Middle frontal gyrus (tissue), 1 donor: ENCODE measurements around the gene CRY2.
A peak's percentile ranks its signal among the peaks of the same experiment; 100 is the strongest.

ENCODE experiments used
- DNase-seq: peaks from one replicate; pipeline ENCODE4 v3.0.0-alpha.2; 2015; ENCODE audit warnings: low spot score; ENCODE audit errors: extremely low spot score

CRY2 gene

DNA sequence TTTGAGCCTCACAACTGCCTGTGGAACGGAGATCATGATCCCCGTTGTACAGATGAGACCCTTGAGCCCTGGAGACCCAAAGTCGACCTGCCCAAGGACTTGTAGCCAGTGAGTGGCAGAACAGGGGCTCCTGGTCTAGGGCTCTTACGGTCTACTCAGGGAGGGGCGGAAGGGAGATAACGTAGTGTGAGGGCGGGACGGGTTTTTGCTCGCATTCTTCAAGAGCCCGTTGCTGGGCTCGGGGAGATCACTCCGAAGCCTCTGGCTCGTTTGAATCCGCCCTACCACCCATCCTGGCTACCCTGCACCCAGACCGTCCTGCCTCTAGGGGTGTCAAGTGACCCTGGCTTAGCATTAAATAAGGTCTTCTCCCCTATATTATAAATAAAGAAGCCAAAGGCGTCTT, 639 bp downstream of the CRY2 start:
- no peak for DNase-seq

DNA sequence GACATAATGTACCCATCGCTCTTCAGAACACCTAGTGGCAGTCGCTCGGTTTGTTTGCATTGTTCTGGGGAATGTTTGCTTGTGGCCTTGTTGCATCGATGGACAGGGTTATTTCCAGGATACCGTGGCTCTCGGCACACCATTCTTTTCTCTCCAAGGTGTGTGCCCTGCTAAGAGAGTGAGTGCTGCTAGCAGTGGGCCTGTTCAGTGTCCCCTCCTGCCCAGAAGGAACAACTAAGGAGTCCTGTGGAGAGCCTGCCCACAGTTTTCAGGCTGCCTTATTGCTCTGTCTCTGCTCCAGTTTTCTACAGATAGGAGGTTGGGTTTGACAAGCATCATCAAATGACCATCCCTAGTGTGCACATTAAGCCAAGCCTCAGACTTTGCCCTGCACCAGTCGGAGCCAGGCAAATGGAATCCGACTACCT, 1.4 kb downstream of the CRY2 start:
- DNase-seq, result no peak

DNA sequence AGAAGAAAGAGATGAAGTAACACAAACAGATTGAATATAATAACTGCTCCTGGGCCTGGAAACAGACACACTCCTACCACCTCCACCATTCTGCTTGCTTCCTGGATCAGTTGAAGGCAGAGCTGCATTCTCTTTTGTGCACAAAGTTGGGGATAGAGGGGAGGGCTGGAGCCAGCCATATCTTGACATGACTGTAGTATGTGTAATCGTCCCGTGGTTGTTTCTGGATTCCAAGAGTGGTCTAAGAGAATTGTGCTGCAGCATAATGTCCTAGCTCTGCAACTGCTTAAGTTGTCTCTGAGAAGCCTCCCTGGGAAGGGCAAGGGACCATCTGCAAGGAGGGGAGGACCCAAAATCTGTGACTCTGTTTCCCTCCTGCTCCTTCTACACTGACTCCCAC, 3.2 kb downstream of the CRY2 start:
- no peak for DNase-seq

DNA sequence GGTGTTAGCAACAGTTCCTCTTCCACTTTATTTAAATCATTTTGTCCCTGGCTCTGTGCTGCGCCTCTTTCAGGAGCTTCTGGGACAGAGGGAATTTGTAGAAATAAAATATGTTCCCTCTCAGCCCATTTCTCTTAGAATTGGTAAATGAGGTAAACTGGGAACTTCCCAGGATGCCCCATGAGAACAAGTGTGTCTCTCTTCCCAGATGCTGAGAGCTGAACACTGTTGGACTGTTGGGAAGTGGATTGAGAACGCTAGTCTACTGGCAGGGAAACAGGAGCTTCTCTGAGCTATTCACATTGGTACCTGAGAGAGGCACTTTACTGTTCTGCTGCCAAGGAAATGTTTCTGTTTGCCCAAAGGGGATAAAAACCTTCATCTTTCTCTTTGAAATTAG, 4.0 kb downstream of the CRY2 start:
- DNase-seq, result no peak

DNA sequence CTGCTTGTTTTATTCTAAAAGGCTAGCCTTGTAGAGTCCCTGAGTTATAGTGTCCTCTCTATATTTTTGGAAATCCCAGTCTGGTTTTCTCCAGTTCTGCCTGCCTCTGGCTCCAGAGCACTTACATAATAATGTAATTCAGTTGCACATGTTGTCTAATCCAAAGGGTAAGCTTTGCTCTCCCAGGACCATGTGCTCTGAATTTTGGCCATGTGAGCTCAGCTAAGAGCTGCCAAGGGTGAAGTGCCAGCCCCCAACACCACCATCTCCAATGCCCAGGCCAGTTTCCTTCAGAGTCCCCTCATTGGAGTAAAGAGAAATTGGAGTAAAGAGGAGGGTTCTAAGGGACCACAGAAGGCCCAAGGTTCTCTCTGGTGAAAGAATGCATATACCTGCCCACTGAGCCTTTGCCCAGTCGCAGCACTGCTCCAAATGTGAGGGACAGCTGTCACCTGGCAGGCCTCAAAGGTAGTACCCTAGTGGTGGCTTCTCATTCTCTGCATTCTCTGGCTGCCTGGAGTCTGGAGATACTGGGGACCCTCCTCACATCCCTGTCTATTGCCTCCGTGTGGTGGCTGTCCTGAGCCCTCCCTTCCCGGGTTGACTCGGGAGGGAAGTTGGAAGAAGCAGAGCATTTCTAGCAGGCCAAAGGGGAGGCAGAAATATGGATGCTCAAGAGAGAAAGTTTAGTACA, 4.9 kb downstream of the CRY2 start:
- no peak for DNase-seq

GRCh38 chr11:45852712-45853101, 5.4 kb downstream of the CRY2 start:
- DNase-seq, result no peak

GRCh38 chr11:45853332-45854219, 6.3 kb downstream of the CRY2 start:
- peak; percentile 53 for DNase-seq

DNA sequence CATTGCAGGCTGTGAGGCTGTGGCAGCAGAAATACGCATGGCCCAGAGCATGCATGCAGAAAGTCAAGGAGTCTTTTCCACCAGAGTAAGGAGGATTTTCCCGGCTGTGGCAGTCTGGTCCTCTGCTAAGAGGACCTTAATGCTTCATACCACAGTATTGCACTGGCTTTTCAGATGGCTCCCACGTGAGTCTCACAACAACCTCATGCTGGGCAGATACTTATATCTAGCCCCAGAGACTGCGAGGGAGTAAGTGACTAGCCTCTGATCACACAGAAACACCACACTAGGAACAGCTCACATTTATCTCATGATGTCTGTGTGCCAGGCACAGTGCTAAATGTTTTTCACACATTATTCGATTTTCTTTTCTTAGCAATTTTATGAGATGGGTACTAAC, 8.0 kb downstream of the CRY2 start:
- DNase-seq, result no peak

- no peak for DNase-seq
Measured at GRCh38 chr11:45856044-45856468, 8.8 kb downstream of the CRY2 start.

- no peak for DNase-seq
Measured at GRCh38 chr11:45857961-45858474, 10.7 kb downstream of the CRY2 start.

DNA sequence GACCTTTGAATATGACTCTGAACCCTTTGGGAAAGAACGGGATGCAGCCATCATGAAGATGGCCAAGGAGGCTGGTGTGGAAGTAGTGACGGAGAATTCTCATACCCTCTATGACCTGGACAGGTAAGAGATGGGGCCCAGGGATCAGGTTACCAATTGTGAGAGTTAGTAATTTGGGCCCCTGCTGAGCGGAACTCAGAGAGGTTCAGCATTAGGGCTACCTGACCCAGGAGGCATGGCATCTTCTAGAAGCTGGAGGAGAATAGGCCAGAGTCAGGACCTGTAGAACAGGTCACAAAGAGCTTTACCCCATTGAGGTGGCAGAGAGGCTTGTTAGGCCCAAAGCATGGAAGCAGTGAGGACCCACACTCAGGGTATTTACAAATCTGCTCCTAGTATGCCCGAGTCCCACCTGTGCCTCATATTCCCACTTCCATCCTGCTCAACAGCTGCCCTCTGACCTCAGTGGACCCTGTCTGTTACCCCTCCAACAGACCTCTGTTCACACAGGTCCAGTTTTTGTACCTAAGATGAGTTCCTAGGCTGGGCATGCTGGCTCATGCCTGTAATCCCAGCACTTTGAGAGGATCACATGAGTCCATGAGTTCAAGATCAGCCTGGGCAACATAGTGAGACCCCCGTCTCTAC, 11.6 kb downstream of the CRY2 start:
- no peak for DNase-seq

DNA sequence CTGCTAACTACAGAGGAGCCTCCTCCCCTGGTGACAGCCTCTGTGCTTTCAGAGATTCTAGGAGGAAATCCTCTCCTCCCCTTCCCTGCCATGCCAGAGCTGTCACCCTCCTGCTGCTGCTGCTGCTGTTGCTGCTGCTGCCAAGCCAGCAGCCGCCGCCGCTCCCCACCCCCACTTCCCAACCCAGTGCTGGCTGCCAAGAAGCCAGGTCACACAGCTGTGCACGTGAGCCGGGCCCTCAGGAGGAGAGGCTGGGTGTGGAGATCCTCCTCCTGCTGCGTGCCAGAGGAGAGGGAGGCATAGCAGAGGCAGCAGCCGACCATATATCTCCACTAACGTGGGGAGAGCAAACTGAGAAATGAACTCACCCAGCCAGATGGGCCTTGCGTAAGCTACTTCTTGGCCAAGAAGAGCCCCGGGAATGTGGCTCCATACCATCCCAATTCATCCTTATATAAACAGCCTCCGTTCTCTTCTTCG, 12.4 kb downstream of the CRY2 start:
- DNase-seq, result peak; percentile 77

DNA sequence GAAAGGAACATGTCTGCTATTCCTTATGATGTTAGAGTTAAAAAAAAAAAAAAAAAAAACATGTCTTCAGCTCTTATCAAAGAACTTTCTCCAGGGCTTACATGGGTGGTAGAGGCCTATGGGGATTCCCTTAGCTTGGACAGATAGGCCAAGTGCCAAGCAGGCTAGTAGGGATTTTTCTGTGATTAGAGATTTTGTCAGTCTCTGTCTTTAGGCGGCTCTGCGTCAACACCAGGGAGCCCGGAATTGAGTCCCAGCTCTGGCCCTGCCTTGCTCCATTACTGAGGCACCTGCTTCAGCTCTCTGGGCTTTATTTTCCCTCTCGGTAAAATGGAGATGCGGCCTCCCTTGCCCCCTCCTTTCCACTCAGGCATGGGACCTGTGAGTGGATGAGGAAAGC, 13.1 kb downstream of the CRY2 start:
- no peak for DNase-seq

DNA sequence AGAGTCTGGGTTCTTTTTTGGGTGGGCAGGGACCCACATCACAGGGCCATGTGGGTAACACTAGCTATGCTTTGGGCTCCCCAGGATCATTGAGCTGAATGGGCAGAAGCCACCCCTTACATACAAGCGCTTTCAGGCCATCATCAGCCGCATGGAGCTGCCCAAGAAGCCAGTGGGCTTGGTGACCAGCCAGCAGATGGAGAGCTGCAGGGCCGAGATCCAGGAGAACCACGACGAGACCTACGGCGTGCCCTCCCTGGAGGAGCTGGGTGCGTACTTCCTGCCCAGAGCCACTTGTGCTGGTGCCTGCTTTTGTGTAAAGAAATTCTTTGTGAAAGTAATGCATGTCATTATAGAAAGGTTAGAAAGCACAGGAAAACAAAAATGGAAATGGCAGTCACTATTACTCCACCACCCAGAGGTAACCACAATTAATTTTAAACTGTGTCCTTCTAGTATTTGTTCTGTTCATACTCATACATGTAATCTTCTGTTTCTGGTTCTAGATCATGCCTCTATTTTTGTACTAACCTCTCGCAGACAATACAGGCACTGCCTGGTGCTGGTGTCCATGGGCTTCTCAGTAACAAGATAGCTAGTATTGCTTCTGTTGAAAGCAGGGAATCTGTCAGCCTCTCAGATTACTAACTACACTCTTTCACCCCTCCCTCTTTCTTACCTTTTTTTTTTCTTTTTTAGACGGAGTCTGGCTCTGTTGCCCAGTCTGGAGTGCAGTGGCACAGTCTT, 13.7 kb downstream of the CRY2 start:
- DNase-seq, result no peak

- no peak for DNase-seq
Measured at GRCh38 chr11:45864041-45864440, 16.8 kb downstream of the CRY2 start.

DNA sequence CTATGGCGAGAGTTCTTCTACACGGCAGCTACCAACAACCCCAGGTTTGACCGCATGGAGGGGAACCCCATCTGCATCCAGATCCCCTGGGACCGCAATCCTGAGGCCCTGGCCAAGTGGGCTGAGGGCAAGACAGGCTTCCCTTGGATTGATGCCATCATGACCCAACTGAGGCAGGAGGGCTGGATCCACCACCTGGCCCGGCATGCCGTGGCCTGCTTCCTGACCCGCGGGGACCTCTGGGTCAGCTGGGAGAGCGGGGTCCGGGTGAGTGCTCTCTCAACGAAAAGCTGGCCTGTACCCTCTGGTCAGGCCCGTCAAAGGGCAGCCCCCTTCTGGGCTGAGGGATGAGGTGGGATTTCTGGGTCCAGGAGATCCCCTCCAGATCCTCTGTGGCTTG, 22.3 kb downstream of the CRY2 start:
- no peak for DNase-seq

- DNase-seq, result no peak
Measured at GRCh38 chr11:45870706-45871105, 23.4 kb downstream of the CRY2 start.

GRCh38 chr11:45871638-45872037, 24.4 kb downstream of the CRY2 start:
- DNase-seq, result no peak

- DNase-seq, result peak; percentile 40
Measured at GRCh38 chr11:45872651-45873356, 25.5 kb downstream of the CRY2 start.

DNA sequence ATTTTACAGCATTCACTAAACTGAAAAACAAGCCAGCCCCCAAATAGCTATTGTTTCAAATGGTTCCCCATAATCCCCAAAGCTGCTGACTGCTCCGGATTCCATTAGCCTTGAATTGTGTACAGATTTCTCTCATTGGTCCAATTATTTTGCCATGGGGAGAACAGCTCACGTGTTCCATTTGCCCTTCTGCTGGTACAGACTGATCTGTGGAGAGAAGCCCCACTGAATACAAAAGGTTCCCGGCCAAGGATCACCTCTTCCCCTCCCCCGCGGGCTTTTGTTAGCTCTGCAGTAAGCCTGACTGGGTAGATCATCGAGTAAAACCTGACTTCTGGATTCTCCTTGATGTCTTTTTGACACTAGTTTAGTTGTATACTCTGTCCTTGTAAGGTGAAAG, 29.1 kb downstream of the CRY2 start:
- no peak for DNase-seq

DNA sequence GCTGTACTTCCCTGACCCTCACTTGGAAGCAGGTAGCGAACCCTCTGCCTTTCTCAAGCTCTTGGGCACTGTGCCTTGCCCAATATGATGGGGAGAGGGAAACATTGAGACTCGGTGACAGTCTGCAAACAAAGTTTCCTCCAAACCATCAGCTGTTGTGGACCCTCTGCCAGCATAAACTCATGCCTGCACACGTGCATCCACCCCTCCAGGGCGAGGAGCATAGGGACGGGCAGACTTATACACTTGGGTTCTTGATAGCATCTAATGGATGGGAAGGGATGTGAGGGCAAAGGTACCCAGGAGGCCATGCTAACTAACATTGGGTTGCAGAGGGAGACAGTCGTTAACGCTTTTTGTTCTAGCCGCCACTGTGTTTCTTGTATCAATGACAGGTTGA, 29.9 kb downstream of the CRY2 start:
- DNase-seq, result no peak
